ENCODE measurements around the gene DCLRE1A. TPM values are rescaled to one million over a fixed set of nuclear protein-coding genes. Genes with fewer than 3 reads are reported as not detected.
A peak's percentile ranks its signal among the peaks of the same experiment; 100 is the strongest.
"Not testable (repeated sequence)": the region's sequence is repeated elsewhere in the genome, so short reads cannot be mapped to it uniquely, and the experiment has no call there.

Gene DCLRE1A
- total RNA-seq, 1 donor from 2014 or later = 6.8 TPM

DNA sequence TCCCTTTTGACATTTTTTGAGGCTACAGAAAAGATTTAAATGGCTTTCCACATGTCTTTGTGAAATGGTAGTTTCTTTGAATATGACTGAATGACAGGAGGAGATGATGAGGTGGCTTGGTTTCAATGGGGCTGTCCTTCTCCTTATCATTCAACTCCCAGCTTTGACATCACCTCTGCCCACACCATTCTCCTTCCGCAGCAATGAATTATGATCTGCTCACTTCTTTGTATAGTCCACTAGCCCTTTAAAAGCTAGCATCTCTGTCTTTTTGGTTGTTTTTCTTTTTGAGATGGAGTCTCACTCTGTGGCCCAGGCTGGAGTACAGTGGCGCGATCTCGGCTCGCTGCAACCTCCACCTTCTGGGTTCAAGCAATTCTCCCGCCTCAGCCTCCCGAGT is 31.7 kb downstream of the DCLRE1A start:
- Histone ChIP-seq H3K36me3 (ENCODE audit: control insufficient read depth, insufficient read depth, low read length) (no peaks in the 10 kb centered on the region), H3K4me3 (ENCODE audit: low read depth, low read length) (no peak overlapping the region), H3K27me3 (ENCODE audit: control insufficient read depth, insufficient read depth, low read length) (no peaks in the 10 kb centered on the region)
- FAIRE-seq = no peak
- TF ChIP-seq, protein P1, sequence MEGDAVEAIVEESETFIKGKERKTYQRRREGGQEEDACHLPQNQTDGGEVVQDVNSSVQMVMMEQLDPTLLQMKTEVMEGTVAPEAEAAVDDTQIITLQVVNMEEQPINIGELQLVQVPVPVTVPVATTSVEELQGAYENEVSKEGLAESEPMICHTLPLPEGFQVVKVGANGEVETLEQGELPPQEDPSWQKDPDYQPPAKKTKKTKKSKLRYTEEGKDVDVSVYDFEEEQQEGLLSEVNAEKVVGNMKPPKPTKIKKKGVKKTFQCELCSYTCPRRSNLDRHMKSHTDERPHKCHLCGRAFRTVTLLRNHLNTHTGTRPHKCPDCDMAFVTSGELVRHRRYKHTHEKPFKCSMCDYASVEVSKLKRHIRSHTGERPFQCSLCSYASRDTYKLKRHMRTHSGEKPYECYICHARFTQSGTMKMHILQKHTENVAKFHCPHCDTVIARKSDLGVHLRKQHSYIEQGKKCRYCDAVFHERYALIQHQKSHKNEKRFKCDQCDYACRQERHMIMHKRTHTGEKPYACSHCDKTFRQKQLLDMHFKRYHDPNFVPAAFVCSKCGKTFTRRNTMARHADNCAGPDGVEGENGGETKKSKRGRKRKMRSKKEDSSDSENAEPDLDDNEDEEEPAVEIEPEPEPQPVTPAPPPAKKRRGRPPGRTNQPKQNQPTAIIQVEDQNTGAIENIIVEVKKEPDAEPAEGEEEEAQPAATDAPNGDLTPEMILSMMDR (IDR thresholded peaks at IDR 0.05; ENCODE audit: insufficient read depth, low read length, severe bottlenecking) = no peak
- no peak for DNase-seq (ENCODE audit: low read depth)

DNA sequence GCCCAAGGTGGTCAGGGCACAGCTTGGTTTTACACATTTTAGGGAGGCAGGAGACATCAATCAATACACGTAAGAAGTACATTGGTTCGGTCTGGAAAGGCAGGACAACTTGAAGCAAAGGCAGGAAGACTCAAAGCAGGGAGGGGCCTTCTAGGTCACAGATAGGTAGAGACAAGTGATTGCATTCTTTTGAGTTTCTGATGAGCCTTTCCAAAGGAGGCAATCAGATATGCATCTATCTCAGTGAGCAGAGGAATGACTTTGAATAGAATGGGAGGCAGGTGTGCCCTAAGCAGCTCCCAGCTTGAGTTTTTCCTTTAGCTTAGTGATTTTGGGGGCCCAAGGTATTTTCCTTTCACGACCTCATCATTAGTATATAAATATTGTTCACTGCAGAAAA is 32.6 kb downstream of the DCLRE1A start:
- not testable (repeated sequence) for DNase-seq (ENCODE audit: low read depth); H3K27me3 ChIP-seq (ENCODE audit: control insufficient read depth, insufficient read depth, low read length); H3K4me3 ChIP-seq (ENCODE audit: low read depth, low read length); FAIRE-seq; H3K36me3 ChIP-seq (ENCODE audit: control insufficient read depth, insufficient read depth, low read length)

DNA sequence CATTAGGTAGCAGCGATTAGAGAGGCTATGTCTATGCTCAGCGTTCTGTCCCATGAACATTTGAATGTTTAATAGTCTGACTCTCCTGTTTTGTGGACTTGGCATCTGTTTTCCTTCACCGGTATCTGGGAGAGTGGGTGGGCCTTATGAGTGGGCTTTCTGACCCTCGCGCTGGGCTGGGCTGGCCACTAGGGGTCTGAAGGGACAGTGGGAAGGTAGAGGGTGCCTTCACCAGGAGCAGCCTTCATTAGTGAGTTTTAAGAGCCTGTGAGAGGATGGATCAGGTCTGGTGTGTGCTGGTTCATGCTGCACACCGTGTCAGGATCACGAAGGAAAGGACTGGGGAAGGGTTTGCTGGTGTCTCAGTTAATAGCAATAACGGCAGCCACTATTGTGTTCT is 33.4 kb downstream of the DCLRE1A start:
- Histone ChIP-seq H3K4me3 (ENCODE audit: low read depth, low read length) (no peak overlapping the region), H3K27me3 (ENCODE audit: control insufficient read depth, insufficient read depth, low read length) (no peaks in the 10 kb centered on the region), H3K36me3 (ENCODE audit: control insufficient read depth, insufficient read depth, low read length) (no peaks in the 10 kb centered on the region)
- DNase-seq (ENCODE audit: low read depth) (no peak), FAIRE-seq (no peak)
- TF ChIP-seq, protein P1 (IDR thresholded peaks at IDR 0.05; ENCODE audit: insufficient read depth, low read length, severe bottlenecking) = no peak

DNA sequence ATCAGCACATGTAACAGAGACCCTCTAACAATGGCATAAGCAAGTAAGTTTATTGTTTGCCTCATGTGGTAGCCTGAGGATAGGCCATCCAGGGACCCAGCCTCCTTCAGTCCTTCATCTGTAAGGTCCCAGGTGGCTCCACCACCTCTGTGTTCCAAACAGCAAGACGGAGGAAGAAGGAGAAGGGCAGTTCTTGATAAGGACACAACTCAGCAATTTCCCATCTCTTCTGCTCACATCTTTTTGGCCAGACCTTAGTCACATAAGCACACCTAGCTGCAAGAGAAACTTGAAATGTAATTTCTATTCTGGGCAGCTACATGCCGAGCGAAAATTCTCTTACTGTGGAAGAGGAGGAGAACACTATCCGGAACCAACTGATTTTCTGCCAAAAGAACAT is 33.9 kb downstream of the DCLRE1A start:
- no peak overlapping the region for H3K4me3 ChIP-seq (ENCODE audit: low read depth, low read length)
- DNase-seq (ENCODE audit: low read depth) = no peak
- H3K27me3 ChIP-seq (ENCODE audit: control insufficient read depth, insufficient read depth, low read length) = no peaks in the 10 kb centered on the region
- no peaks in the 10 kb centered on the region for H3K36me3 ChIP-seq (ENCODE audit: control insufficient read depth, insufficient read depth, low read length)
- FAIRE-seq = peak; percentile 28
- TF ChIP-seq, protein P1 (IDR thresholded peaks at IDR 0.05; ENCODE audit: insufficient read depth, low read length, severe bottlenecking) = no peak

DNA sequence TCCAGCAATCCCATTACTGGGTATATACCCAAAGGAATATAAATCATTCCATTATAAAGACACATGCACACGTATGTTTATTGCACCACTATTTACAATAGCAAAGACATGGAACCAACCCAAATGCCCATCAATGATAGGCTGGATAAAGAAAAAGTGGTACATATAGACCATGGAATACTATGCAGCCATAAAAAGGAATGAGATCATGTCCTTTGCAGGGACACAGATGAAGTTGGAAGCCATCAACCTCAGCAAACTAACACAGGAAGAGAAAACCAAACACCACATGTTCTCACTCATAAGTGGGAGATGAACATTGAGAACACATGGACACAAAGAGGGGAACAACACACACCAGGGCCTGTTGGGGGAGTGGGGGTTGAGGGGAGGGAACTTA is 39.2 kb downstream of the DCLRE1A start:
- not testable (repeated sequence) for DNase-seq (ENCODE audit: low read depth); FAIRE-seq; H3K27me3 ChIP-seq (ENCODE audit: control insufficient read depth, insufficient read depth, low read length); H3K36me3 ChIP-seq (ENCODE audit: control insufficient read depth, insufficient read depth, low read length); H3K4me3 ChIP-seq (ENCODE audit: low read depth, low read length)

DNA sequence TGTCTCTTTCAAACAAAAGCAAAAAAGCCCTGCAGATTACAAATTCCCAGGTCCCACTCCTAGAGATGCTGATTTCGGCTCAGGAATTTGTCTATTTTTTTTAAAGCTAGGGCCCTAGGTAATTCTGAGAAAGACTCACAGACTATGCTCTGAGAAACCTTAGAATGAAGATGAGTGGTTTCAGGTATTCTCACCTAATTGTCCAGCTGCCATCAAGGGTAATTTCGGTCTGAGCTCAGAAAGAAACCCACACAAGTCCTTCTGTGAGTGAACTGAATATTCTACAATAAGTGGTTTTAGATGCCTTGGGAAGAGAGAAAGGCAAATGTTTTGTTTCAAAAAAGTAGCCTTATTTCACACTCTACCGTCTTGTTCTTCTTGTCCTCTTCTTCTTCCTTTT is 45.7 kb downstream of the DCLRE1A start:
- FAIRE-seq (no peak), DNase-seq (ENCODE audit: low read depth) (no peak)
- Histone ChIP-seq H3K4me3 (ENCODE audit: low read depth, low read length) (no peak overlapping the region), H3K36me3 (ENCODE audit: control insufficient read depth, insufficient read depth, low read length) (no peaks in the 10 kb centered on the region), H3K27me3 (ENCODE audit: control insufficient read depth, insufficient read depth, low read length) (peaks cover 4% of the 10 kb centered on the region)
- TF ChIP-seq, protein P1 (IDR thresholded peaks at IDR 0.05; ENCODE audit: insufficient read depth, low read length, severe bottlenecking) = no peak

DNA sequence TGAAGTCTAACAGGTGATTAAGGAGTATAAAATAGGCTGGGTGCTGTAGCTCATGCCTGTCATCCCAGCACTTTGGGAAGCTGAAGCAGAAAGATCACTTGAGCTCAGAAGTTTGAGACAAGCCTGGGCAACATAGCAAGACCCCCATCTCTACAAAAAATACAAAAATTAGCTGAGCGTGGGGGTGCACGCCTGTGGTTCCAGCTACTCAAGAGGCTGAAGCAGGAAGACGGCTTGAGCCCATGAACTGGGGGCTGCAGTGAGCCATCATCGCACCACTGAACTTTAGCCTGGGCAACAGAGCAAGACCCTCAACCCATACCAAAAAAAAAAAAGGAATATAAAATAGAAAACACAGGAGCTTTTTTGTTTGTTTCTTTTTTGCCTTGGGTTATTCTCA is 47.4 kb downstream of the DCLRE1A start:
- no peak for FAIRE-seq
- TF ChIP-seq, protein P1 (IDR thresholded peaks at IDR 0.05; ENCODE audit: insufficient read depth, low read length, severe bottlenecking) = no peak
- no peak for DNase-seq (ENCODE audit: low read depth)

More for the DNA sequence above, 47.4 kb downstream of the DCLRE1A start:
- H3K27me3 ChIP-seq (ENCODE audit: control insufficient read depth, insufficient read depth, low read length) = peaks cover 4% of the 10 kb centered on the region
- no peaks in the 10 kb centered on the region for H3K36me3 ChIP-seq (ENCODE audit: control insufficient read depth, insufficient read depth, low read length)
- H3K4me3 ChIP-seq (ENCODE audit: low read depth, low read length) = no peak overlapping the region
